Inflammatory macrophage treated with lipopolysaccharide for 1 hour (primary cell): ENCODE results near the gene TMBIM4.
"Not testable (repeated sequence)": the region's sequence is repeated elsewhere in the genome, so short reads cannot be mapped to it uniquely, and the experiment has no call there.

Source experiments
- DNase-seq, 2 donors: peaks; one replicate each; pipeline ENCODE4 v3.0.0-alpha.2; 2020 to 2022

TMBIM4 gene

DNA sequence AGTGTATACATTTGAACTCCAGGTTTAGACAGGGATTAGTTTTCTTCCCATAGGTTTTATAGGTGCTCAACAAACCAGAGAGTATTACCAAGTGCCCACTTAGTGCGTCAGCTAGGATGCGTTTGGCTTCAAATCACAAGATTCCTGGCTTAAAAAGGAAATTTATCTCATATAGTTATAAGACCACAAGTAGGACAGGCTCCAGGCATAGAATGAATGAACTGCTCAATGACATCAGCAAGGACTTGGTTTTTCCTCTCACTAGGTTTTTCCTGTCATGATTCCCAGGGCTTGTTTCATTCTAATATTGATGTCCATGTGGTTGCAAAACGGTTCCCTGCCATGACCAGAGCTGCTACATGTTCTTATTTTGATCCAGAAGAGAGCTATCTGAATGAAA is 13.2 kb upstream of the TMBIM4 start:
- no peak for DNase-seq

DNA sequence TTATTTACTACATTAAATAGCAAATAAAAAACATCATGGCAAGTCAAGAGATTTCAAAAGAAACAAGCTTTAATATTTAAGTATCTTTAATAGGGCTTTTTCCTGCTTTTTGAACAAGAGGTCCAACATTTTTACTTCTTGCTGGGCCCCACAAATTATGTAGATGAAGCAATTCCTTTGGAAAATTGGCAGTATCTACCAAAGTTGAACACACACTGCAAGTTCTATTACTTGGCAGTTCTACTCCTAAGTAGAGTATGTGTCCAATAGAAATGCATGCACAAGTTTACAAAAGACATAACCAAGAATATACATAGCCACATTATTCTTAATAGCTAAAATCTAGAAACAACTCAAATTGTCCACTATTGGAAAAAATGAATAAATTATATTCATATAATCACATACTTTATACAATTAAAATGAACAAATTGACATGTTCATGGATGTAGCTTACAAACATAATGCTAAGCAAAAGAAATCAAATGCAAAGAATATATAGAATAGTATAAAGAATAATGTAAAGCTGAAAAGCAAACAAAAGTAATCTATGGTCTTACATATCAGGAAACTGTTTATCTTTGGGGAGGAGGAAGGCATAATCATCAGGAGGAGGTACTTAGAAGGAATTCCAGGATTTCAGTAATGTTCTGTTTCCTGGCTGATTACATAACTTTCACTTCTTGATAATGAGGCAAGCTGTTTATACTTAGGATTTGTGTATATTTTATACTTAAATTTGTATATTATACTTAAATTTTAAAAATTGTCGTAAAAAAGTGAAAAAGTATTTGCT is 6.5 kb upstream of the TMBIM4 start:
- DNase-seq, result peak; percentile 81 to 83

DNA sequence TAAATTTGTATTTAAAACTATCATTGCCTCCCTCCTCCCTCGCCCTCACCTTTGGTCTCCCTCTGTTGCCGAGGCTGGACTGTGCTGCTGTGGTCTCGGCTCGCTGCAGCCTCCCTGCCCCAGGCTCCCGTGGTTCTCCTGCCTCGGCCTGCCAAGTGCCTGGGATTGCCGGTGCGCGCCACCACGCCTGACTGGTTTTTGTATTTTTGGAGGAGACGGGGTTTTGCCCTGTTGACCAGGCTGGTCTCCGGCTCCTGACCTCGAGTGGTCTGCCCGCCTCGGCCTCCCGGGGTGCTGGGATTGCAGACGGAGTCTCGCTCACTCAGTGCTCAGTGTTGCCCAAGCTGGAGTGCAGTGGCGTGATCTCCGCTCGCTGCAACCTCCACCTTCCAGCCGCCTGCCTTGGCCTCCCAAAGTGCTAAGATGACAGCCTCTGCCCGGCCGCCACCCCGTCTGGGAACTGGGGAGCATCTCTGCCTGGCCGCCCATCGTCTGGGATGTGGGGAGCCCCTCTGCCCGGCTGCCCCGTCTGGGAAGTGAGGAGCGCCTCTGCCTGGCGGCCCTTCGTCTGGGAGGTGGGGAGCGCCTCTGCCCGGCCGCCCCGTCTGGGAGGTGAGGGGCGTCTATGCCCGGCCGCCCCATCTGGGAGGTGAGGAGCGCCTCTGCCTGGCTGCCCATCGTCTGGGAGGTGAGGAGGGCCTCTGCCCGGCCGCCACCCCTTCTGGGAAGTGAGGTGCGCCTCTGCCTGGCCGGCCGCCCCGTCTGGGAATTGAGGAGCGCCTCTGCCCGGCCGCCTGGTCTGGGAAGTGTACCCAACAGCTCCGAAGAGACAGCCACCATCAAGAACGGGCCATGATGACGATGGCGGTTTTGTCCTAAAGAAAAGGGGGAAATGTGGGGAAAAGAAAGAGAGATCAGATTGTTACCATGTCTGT is 4.9 kb upstream of the TMBIM4 start:
- DNase-seq, result not testable (repeated sequence)

DNA sequence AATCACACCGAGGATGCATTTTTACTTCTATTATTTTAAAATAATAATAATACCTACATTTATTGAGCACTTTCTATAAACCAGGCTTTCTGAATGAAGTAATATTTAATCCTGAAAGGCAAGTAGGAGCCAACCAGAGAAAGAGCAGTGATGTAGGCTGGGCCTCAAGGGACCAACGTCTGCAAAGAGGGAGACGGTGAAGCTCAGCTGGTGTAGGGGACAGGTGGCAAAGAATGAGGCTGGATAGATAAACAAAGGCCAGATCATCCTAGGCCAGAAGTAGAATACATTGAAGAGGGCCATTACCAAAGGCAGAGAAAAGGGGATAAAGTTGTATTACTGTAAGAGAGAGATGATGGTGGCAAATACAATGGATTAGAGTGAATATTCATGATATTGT is 810 bp upstream of the TMBIM4 start:
- no peak for DNase-seq

DNA sequence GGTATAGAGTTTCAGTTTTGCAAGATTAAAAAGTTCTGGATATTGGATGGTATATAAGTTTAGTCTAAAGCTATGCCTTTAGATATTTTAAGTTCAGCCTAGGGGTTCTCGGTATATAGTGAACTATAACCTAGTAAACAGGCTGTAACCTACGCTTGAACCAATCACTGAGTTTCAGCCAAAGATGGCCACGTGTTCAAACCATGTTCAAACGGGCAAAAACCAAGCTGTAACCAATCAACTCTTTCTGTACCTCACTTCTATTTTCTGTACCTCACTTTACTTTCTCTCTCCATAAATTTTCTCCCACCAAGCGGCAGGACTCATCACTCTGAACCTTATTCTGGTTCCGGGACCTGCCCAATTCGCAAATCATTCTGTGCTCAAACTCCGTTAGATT is 1.4 kb downstream of the TMBIM4 start:
- peak in 1 of 2 donors; percentile 10 for DNase-seq

DNA sequence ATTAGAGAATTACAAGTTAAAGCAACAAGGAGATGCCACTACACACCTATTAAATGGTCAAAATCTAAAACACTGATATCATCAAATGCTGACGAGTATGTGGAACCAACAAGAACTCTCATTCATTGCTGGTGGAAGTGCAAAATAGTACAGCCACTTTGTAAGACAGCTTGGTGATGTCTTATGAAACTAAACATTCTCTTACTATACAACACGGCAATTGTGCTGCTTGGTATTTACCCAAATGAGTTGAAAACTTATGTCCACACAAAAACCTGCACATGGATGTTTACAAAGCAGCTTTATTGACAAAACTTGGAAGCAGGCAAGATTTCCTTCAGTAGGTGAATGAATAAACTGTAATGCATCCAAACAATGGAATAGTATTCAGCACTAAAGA is 3.2 kb downstream of the TMBIM4 start:
- DNase-seq, result no peak

DNA sequence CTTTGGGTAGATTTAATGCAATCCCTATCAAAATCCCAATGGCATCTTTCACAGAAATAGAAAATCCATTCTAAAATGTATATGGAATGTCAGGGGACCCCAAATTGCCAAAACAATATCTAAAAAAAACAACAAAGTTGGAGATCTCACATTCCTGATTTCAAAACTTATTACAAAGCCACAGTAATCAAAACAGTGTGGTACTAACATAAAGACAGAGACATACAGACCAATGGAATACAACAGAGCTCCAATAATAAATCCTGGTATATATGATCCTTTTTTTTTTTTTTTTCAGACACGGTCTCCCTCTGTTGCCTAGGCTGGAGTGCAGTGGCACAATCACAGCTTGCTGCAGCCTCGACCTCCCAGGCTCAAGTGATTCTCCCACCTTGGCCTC is 4.7 kb downstream of the TMBIM4 start:
- no peak for DNase-seq

DNA sequence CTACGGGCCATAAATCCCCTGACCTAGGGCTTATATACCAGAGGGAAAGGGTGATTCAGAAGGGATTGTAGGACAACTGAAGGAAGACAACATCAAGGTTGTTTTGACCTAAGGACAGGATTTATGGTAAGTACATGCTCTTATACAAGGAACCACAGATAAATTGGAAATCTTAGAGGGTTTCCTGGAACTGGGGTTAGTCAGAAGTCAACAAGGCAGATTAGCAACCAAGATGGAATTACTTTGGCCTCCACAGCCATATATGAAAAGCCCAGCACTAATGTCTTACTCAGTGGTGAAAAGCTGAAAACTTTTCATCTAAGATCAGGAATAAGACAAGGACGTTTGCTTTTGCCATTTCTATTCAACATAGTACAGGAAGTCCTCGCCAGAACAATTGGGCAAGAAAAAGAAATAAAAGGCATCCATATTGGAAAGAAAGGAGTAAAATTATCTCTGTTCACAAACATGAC is 5.4 kb downstream of the TMBIM4 start:
- no peak for DNase-seq

DNA sequence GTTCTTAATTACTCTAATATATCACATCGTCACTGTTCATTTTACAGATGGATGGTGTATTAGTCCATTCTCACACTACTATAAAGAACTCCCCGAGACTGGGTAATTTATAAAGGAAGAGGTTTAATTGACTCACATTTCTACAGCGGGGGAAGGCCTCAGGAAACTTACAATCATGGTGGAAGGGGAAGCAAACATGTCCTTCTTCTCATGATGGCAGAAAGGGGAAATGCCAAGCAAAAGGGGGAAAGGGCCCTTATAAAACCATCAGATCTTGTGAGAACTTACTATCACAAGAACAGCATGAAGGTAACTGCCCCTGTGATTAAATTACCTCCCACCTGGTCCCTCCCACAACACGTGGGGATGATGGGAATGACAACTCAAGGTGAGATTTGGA is 6.5 kb downstream of the TMBIM4 start:
- peak in 1 of 2 donors; percentile 43 for DNase-seq

DNA sequence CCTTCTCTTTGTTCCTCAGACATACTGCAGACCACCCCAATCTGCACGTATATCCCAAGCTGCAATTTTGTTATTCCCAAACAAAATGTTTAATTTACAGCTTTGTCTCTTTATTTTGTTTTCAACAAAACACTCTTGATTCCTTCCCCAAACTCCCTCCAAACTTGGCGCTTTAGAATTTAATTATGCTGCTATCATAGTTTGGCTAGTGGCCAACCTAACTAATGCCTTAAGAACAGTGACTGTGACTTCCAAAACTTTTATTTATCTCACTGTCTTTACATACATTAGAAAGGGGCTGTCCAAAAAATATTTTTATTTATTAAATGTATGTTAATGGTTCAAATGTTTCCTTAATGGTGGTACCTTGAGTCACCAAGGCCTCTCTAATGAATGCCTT is 7.1 kb downstream of the TMBIM4 start:
- DNase-seq, result no peak

DNA sequence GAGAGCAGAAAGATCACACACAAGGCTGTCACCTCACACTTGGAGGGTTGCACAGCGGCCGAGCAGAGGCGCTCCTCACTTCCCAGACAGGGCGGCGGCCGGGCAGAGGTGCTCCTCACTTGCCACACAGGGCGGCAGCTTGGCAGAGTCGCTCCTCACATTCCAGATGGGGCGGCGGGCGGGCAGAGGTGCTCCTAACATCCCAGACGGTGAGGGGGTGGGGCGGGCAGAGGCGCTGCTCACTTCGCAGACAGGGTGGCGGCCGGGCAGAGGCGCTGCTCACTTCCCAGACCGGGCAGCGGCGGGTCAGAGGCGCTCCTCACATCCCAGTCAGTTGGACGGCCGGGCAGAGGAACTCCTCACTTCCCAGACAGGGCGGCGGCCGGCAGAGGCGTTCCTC is 9.1 kb downstream of the TMBIM4 start:
- DNase-seq, result no peak

DNA sequence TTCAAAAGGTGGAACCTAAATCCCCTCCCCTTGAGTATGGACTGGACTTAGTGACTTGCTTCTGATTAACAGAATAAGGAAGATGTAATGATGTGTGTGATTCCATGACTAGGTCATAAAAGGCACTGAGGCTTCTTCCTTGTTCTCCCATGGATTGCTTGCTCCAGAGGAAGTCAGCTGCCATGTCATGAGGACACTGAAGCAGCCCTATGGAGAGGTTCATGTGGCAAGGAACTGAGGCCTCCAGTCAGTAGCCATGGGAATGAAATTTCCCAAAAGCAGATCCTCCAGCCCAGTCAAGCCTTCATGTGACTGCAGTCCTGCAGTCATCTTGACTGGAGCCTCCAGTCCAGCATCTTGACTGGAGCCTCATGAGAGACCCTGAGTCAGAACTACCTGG is 10.7 kb downstream of the TMBIM4 start:
- peak in 1 of 2 donors; percentile 87 for DNase-seq

DNA sequence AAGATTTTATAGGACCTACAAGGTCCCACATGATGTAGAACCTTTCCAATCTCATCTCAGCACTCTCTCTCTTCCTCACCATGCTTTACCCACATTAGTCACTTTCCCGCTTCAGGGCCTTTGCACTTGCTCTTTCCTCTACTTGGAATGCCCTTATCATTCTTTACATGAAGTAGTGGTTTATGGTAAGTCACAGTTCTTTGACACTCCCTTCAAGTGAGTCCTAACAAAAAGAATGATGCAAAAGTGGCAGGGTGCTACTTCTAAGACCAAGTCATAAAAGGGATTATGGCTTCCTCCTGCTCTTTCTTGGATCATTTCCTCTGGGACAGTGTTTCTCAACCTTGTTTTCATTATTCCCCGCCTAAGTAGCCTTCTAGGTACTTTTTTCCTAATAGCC is 13.1 kb downstream of the TMBIM4 start:
- DNase-seq, result no peak

DNA sequence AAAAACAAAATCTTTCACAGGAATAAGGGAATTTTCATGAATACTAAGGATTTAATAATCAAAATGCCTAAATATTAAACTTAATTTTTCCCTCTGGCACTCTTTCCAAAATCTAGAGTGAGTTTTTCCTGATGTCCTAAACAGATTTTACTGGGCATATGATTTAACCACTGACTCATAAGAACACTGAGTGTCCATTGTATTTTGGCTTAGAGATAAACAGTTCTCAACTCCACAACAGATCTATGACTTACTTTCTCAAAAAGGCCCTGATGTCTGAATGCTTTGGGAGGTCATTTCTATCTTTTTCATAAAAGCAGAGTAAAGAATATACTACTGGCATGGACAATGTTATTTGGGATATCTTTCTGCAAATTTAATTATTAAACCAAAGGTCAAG is 15.0 kb downstream of the TMBIM4 start:
- no peak for DNase-seq

DNA sequence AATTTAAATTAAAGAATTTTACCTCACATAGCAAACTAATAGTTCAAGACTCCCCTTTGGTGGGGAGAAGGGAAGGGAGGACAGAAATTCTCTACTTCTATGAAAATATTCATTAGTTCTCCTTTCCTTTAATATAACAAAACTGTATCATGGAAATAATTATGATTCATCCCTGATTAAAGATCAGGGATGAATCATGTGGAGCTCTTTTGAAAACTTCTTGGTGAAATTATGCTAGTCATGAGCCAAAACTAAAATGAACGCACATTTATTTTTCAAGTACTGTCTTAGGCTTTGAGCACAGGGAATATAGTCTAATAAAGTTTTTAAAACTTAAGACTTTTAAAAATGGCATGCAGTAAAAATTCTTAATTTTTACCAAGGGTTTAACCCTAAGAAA is 17.1 kb downstream of the TMBIM4 start:
- DNase-seq, result peak in 1 of 2 donors; percentile 45

DNA sequence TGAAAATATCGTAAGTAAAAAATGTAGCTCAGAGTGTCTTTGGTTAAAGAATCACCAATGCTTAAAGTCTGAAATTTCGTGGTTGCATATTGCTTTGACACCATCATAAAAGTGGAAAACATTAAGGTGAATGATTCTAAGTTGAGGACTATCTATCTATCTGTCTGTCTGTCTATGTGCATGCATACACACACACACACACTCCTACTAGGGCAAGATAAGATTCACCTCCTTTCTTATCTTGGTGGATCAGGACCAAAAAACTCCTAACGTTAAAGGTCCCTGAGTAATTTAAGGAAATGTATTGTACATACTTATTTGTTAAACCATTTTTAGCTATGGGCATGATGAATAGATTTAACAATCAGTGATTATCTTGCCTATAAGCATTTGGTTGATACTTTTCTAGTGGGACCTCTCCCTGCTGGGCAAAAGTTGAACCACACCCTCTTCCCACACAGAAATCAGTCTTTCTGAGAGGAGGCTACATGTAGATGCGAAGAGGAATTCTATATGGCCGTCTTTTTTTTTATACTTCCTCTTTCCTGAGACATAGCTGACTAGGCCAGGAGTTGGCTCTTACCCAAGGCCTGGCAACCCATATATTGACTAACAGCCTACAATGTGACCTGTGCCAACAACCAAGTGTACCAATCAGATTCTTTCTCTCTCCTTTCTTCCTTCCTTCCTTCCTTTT is 19.9 kb downstream of the TMBIM4 start:
- DNase-seq, result peak; percentile 83 to 94

DNA sequence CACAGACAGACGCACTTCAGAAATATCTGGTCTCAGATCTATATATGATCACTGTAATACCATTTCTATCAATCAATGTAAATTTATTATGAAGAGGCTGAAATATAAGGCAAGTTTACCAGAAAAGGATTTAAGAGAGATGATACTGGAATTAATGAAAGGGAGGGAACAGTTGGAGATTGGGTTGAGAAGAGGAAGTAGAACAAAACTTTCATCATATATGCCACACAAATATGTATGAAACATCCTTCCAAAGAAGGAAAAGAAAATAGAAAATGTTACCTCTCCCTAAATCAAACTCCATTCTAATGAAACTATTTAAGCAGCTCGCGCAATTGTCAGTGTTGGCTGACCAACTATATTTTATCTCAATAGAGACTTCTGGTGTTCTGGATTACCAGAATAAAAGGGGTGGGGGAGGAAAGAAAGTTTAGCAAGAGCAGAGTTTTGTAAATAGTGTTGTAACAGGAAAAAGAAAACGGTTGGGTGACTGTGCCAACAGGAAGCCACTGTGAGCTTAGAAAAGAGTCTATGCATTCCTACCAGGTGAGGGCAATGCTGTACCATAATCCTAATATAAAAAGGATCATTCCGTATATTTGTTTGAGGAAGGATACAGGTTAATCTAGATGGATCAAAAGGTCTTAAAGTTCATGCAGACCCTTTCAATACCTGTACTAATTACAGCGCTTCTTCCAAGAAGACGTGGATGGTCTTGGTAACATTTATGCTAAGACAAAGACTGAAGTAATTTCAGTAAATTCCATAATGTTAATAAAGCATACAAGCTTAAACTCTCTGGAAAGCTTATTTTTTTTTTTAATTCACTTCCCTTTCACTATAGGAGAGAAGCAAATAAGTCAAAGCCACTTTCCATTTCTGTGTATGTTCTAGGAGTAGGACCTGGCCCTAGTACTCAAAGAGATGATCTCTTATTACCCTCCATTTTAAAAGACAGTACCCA is 24.7 kb downstream of the TMBIM4 start:
- peak; percentile 80 to 89 for DNase-seq

DNA sequence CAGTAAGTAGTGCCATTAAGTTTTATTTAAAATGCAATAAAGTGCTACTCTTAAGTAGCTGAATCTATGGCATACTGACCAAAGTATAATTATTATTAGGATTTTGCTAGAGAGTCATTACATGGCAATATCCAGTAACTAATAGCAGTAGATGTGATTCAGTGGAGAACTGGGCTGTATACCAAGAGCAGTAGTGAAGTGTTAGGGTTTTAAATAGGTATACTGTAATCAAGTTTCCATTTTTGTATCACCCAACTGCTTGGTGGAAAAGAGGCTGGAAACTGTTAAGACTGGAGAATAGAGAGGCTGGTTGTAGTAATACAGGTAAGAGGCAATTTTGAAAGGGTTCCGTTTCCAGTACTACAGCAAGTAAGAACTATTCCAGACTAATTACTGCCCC is 25.9 kb downstream of the TMBIM4 start:
- DNase-seq, result no peak

DNA sequence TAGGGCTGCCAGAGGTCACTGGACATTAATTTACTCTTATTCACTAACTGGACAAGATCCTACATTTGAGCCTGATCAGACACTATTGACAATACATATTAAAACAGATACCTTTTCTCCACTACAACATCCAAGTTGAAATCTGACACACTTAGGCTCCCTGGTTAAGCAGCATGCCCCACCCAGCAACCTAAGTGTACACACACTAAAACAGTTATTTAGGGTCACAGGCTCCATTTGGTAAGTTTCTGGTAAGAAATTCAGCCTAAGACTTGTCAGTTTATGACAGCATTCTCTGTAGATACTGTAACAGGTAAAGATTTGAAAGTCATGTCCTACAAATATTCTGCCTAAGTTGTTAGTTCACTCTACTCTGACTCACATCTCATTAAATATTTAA is 27.0 kb downstream of the TMBIM4 start:
- no peak for DNase-seq

DNA sequence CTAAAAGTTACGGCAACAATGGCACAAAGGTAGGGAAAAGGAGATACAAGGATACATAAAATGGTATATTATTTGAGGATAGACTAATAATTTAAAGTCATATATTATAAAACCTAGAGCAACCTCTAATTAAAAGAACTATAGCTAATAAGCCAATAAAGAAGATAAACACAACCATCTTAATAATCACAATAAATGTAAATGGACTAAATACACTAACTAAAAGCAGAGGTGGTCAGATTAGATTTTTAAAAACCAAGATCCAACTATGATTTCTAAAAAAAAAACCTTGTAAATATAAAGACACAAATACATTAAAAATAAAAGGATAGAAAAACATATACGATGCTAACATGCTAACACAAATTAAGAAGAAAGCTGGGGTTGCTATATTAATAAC is 28.5 kb downstream of the TMBIM4 start:
- no peak for DNase-seq

DNA sequence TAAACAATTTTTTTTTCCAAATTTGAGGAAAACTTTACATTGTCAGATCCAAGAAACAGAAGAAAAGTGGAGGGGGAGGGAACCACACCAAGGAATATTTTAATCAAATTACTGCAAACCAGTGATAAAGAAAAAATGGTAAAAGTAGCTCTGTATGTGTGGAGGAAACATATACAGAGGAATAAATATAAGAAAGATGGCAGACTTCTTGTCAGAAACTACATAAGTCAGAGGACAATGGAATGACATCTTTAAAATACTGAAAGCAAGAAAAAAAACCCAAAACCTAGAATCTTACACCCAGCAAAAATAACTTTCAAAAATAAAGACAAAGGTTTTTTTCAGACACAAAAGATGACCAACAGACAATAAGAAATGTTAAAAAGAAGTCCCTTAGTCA is 29.1 kb downstream of the TMBIM4 start:
- DNase-seq, result no peak

DNA sequence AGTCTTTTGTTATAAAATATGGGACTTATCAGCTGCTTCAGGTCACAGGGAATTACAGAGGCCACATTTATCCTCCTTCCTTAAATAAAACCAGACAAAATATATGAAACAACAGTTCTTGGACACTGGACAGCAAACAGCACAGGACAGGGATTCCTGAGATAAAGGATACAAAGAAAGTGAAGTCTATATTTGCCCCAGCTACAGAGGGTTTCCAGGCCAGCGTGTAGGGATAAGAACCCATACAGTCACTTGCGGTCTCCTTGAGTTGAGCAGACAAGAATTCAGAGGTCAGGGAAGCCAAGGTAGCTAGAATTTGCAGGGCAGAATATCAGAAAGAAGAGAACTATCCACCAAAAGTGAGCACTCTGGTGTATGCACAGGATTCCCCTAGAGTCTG is 30.5 kb downstream of the TMBIM4 start:
- no peak for DNase-seq
